HS-27A (cell line): ENCODE data around the gene TKFC.
A peak's percentile ranks its signal among the peaks of the same experiment; 100 is the strongest.

Experiments
- DNase-seq: peaks from one replicate; pipeline ENCODE4 v3.0.0-alpha.2; 2012; ENCODE audit warnings: low read depth, missing footprints

The TKFC gene

GRCh38 chr11:61315260-61315659, 17.8 kb upstream of the TKFC start:
- DNase-seq: no peak

- DNase-seq: no peak
These were observed 7.2 kb upstream of the TKFC start for GRCh38 chr11:61325649-61326414.

- no peak for DNase-seq
These were observed 5.4 kb upstream of the TKFC start for GRCh38 chr11:61327669-61328071.

- DNase-seq: no peak
These were observed 4.7 kb upstream of the TKFC start for GRCh38 chr11:61328351-61328750.

GRCh38 chr11:61329871-61330270, 3.2 kb upstream of the TKFC start:
- DNase-seq: no peak

- no peak for DNase-seq
These were observed 1.4 kb upstream of the TKFC start for GRCh38 chr11:61331651-61332050.

- DNase-seq: no peak
These were observed 689 bp upstream of the TKFC start for GRCh38 chr11:61332281-61332796.

- no peak for DNase-seq
These were observed 764 bp downstream of the TKFC start for GRCh38 chr11:61333550-61334433.

- no peak for DNase-seq
These were observed 1.7 kb downstream of the TKFC start for GRCh38 chr11:61334434-61335354.

- no peak for DNase-seq
These were observed 2.3 kb downstream of the TKFC start for GRCh38 chr11:61335355-61335710.

- peak; percentile 43 for DNase-seq
These were observed 3.3 kb downstream of the TKFC start for GRCh38 chr11:61336171-61336935.

- DNase-seq: no peak
These were observed 4.9 kb downstream of the TKFC start for GRCh38 chr11:61337706-61338470.

- no peak for DNase-seq
These were observed 5.9 kb downstream of the TKFC start for GRCh38 chr11:61338783-61339489.

GRCh38 chr11:61339490-61339878, 6.5 kb downstream of the TKFC start:
- no peak for DNase-seq

GRCh38 chr11:61340979-61341378, 8.0 kb downstream of the TKFC start:
- DNase-seq: no peak

- DNase-seq: no peak
These were observed 8.7 kb downstream of the TKFC start for GRCh38 chr11:61341706-61342105.

- DNase-seq: no peak
These were observed 9.3 kb downstream of the TKFC start for GRCh38 chr11:61342207-61342803.

- DNase-seq: no peak
These were observed 11.0 kb downstream of the TKFC start for GRCh38 chr11:61343792-61344745.
